GM12865 (cell line): ENCODE measurements around the gene WDR72.

Experiments
- DNase-seq: peaks from one replicate; pipeline ENCODE4 v3.0.0; 2010; ENCODE audit warnings: low read depth
- H3K4me3 ChIP-seq: 2 replicates; pipeline ENCODE4 v1.5.1; 2011; ENCODE audit warnings: mild to moderate bottlenecking, low read depth, low read length, control low read depth
- CTCF ChIP-seq: IDR thresholded peaks from 2 replicates; pipeline ENCODE4 v1.5.1; 2011; ENCODE audit warnings: low read length, control low read depth, low read depth, inconsistent platforms; ENCODE audit not compliant: insufficient read depth; ENCODE audit errors: missing control alignments

The WDR72 gene

DNA sequence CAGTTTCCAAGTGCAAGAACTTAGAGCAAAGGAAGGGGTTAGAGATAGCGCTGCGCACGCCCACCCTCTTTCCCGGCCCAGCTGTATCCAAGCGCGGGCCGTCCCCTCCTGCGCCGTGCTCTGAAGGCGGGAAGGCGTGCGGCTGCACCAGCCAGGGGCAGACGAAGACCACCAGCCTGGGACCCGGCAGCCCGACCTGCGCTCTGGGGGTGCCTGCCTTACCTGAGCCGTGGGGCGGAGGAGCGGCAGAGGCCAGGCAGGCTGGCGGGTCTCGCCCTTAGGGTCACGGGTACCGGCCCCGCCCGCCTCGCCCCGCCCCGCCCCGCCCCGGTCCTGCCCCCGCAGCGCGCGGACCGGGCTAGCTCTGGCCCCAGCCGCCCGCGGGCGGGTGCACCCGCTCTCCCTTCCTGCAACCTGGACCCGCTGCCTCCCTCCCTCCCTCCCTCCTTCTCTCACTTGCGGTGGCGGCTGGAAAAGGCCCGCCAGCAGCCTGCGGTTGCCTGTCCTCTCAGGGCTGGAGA lies at the start of gene WDR72:
Gene WDR72, minus strand, starts transcription at position 253 of the 521 bp plus-strand sequence. CDS start 26,514 bp downstream, outside the sequence.
- H3K4me3 ChIP-seq = no peak within 1 kb of the TSS
- no peak for TF ChIP-seq CTCF
- no peak for DNase-seq

DNA sequence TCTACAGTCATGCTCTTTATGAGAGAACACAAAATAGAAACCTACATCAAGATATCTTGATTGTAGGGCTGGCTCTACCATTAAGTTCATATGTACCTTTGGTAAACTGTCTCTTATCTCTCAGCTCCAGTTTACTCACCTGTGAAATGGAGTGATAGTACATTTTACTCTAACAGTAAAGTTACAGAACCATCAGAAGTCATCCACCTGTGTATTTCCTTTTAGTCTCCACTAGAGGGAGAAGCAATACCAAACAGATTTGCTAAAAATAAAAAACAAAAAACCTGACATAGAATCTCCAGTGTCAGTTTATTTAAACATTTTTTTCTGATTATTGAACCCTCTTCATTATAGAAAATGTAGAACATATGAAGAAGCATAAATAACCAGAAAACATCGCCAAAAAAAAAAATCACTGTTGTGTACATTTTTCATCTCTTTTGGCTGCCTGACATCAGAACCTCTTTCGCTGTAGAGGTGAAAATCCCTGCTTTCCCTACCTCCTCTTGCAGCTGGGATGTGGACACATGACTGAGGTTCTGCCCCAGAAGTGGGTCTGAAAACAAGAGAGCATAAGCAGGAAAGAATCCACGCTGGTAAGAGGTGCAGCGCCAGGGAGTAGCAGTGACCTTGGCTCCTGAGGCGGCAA lies 48.7 kb upstream of the WDR72 start:
- H3K4me3 ChIP-seq = no peak overlapping the region
- peak; percentile 43 for TF ChIP-seq CTCF
- DNase-seq = peak; percentile 5

GRCh38 chr15:53807501-53807900 lies 48.0 kb upstream of the WDR72 start:
- no peak overlapping the region for H3K4me3 ChIP-seq
- TF ChIP-seq CTCF = no peak
- no peak for DNase-seq

GRCh38 chr15:53802672-53803071 lies 43.2 kb upstream of the WDR72 start:
- no peak overlapping the region for H3K4me3 ChIP-seq
- DNase-seq = no peak
- TF ChIP-seq CTCF = no peak

- H3K4me3 ChIP-seq = no peak overlapping the region
- TF ChIP-seq CTCF = no peak
- no peak for DNase-seq
Observed at GRCh38 chr15:53791581-53791980, 32.1 kb upstream of the WDR72 start.

DNA sequence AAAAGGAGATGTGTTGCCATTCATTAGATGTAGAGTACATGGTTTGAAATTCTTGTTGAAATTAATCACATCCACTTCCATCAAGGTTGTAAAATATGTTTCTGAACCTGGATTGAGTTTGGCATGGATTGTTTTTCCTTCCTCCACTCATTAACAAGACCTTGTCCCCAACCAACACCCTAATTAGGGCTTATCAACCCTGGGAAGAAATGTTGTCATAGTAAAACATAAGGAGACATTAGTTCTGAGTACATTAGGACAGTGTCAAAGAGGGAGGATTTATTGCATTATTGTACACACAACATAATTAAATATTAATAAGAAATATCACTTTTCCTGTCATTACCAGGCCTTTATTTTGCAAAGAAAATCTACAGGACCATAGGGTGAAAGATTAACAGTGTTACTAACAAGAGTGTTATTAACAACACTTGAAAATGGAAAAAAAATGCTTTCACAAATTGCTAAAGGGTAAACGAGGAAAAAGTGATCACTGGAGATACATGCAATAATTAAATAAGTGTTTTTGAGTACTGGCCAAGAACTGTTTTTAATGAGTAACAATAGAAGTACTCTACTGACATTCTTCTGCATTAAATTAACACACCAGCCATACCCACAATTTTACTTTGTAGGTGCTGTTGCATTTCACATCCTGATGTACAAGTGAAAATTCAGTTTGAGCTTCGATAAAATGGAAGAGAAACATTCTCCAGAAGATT lies 30.4 kb upstream of the WDR72 start:
- no peak for DNase-seq
- no peak overlapping the region for H3K4me3 ChIP-seq
- TF ChIP-seq CTCF = no peak
